ENCODE measurements around the gene TBCD.
A peak's percentile ranks its signal among the peaks of the same experiment; 100 is the strongest.

The TBCD gene

DNA sequence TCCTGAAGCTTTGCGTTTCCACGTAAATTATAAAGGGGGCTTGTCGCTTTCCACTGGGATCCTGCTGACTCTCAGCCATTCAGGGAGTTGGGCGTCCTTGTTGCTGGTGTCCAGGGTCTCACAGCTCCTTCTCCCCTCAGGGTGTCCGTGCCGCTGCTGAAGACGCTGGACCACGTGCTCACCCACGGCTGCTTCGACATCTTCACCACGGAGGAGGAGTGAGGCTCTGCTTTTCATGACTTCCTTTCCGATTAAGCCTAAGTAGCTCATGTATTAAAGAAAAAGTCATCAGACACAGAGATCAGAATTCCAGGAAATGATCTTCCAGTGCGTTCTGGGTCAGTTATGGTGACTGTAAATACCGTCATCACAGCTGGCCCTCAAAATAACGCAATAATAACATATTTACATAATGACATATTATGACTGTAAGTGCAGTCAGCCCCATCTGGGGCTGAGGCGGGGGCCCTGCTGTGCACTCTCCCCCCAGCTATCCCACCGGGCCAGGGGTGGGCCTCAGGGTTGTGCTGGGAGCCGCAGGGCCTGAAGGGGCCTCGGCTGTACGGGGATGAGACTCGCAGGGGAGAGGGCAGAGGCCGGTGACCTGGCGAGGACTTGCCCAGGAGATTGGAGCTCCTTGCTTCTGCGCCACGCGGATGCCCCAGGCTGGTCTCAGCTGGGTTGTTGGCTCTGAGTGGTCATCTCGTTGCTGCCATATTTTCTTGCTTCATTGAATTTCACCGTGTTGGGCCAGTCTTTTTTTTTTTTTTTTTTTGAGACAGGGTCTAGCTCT lies 180.8 kb downstream of the TBCD start:
- in situ Hi-C loops (cut with HindIII; ENCODE audit: low sequenced_read_pairs): no loop called here
- H3K4me3 ChIP-seq (ENCODE audit: low read depth, low read length): no peak overlapping the region
- TF ChIP-seq, protein P1, sequence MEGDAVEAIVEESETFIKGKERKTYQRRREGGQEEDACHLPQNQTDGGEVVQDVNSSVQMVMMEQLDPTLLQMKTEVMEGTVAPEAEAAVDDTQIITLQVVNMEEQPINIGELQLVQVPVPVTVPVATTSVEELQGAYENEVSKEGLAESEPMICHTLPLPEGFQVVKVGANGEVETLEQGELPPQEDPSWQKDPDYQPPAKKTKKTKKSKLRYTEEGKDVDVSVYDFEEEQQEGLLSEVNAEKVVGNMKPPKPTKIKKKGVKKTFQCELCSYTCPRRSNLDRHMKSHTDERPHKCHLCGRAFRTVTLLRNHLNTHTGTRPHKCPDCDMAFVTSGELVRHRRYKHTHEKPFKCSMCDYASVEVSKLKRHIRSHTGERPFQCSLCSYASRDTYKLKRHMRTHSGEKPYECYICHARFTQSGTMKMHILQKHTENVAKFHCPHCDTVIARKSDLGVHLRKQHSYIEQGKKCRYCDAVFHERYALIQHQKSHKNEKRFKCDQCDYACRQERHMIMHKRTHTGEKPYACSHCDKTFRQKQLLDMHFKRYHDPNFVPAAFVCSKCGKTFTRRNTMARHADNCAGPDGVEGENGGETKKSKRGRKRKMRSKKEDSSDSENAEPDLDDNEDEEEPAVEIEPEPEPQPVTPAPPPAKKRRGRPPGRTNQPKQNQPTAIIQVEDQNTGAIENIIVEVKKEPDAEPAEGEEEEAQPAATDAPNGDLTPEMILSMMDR (IDR thresholded peaks at IDR 0.05; ENCODE audit: low read depth, low read length, missing control alignments): no peak
- DNase-seq (ENCODE audit: low read depth): no peak

DNA sequence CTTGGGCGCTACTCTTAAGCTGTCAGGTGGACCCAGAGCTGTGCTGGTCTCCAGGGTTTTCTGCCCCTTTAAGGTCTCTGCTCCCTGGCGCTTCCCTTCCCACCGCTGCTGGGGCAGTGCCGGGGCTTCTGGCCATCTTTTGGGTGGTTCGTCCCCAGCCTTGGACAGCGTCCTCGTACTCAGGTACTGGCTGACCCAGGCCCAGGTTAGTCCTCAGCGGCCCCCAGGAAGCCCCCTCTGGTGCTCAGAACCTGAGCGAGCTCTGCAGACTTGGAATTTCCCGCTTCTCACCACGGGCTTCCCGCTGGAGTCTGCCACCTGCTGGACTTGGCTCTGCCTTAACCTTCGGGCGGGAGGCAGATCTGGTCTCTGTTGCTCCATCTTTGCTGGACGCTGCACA lies 182.0 kb downstream of the TBCD start:
- in situ Hi-C loops (cut with HindIII; ENCODE audit: low sequenced_read_pairs): no loop called here
- TF ChIP-seq, protein P1 (IDR thresholded peaks at IDR 0.05; ENCODE audit: low read depth, low read length, missing control alignments): peak; percentile 14
- no peak for DNase-seq (ENCODE audit: low read depth)
- H3K4me3 ChIP-seq (ENCODE audit: low read depth, low read length): no peak overlapping the region

DNA sequence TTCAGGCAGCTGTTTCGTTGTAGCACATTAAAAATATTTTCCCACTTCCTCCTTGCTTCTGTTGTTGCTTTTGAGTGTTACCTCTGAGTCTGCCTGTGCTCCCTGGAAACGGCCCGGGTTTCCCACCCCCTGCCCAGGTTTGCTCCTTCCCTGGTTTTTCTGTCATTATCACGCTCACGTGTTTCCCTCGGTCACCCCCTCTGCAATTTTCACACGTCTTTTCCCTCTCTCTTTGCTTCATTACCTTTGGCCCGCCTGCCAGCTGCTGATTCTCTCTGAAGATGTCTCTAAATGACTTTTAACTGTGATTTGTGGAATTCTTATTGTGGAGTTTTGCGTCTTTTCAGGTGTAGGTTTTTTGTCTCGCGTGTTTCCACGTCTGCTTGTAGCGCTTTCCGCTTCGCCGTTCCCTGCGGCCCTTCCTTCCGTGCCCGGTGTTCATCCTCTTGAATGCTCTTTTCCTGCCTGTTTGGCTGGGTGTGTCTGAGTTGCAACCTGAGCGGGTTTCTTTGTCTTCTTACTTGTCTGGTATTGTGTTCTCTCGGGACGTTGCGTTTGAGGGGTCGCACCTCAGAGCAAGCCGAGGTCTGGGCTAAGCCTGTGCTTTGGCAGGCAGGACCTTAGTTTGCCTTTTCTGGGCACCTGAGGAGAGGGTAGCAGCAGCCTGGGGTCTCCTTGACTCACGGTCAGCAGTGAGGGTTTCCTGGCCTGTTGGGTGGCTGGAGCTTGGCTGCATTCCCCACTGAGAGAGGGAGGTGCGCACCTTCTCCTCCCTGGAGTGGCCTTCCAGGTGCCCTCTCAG lies 184.3 kb downstream of the TBCD start:
- TF ChIP-seq, protein P1 (IDR thresholded peaks at IDR 0.05; ENCODE audit: low read depth, low read length, missing control alignments): no peak
- no peak overlapping the region for H3K4me3 ChIP-seq (ENCODE audit: low read depth, low read length)
- in situ Hi-C loops (cut with HindIII; ENCODE audit: low sequenced_read_pairs): no loop called here
- no peak for DNase-seq (ENCODE audit: low read depth)

DNA sequence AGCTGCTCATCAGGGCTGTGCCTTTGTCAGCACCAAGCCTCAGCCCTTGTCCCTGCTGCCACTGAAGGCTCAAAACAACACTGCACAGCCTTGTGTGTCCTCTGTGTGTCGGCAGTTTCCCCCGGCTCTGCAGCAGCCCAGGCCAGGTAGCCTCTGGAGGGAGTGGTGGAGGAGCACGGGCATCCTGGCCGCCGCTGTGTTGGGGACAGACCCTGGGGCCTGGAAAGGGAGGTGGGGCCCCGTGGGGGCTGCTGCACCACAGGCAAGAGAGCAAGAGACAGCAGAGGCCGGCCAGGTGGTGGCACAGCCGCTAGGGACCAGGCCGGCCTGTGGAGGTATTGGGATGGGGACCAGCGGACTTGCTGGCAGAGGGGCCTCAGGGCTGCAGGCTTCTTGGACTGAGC lies 184.9 kb downstream of the TBCD start:
- no peak overlapping the region for H3K4me3 ChIP-seq (ENCODE audit: low read depth, low read length)
- in situ Hi-C loops (cut with HindIII; ENCODE audit: low sequenced_read_pairs): no loop called here
- TF ChIP-seq, protein P1 (IDR thresholded peaks at IDR 0.05; ENCODE audit: low read depth, low read length, missing control alignments): no peak
- DNase-seq (ENCODE audit: low read depth): no peak

DNA sequence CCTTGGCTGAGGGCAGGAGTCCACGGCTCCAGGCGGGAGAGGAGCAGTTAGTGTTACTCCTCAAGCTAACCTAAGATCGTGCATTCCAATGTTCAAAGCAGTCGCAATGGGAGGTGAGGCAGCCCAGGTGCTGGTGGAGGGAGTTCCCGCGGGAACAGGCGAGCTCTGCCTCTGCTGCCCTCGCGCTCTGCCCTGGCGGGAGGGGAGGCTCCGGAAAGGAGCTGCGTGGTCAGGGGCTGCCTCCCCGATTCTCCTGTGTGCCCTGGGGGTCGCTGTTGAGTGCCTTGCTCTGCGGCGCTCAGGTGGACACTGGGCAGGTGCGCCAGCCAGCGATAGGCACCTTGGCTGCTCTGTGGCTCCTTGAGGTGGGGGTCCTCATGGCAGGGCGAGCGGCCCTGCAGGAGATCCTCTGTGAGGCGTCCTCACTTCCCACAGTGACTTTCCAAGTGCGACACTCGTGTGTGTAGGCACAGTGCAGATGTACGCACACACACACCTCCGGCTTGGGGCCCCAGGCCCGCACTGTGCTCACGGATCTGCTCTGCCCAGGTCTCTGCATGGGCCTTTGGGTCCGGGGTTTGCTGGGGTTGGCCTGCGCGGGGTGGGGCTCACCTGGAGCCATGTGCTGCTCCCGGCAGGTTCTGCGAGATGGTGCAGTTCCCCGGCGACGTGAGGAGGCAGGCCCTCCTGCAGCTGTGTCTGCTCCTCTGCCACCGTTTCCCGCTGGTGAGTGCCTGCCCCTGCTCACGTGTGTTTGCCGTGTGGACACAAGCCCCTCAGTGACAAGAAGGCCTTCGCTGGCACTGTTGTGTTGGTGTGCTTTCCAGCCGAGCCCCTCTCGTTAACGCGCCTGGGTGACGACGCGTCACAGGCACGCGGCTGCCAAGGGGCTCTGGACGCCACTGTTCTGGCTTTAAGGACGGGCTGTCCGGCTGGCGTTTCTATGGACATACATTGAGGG lies 185.8 kb downstream of the TBCD start:
- in situ Hi-C loops (cut with HindIII; ENCODE audit: low sequenced_read_pairs): no loop called here
- no peak for DNase-seq (ENCODE audit: low read depth)
- H3K4me3 ChIP-seq (ENCODE audit: low read depth, low read length): no peak overlapping the region
- TF ChIP-seq, protein P1 (IDR thresholded peaks at IDR 0.05; ENCODE audit: low read depth, low read length, missing control alignments): no peak

DNA sequence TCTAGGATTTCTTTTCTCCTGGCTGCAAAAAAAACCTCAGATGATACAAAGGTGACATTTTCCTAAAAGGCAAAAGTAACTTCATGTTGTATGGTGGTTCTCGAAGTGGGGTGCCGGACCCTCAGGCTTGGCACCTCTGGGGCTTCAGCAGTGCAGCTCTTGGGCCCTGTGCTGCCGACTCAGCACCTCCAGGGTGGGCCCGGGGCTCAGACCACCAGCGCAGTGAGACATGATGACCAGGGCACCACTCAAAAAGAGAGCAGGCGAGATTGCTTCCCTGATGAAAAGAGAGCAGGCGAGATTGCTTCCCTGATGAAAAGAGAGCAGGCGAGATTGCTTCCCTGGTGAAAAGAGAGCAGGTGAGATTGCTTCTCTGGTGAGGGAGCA lies 186.6 kb downstream of the TBCD start:
- TF ChIP-seq, protein P1 (IDR thresholded peaks at IDR 0.05; ENCODE audit: low read depth, low read length, missing control alignments): no peak
- H3K4me3 ChIP-seq (ENCODE audit: low read depth, low read length): no peak overlapping the region
- in situ Hi-C loops (cut with HindIII; ENCODE audit: low sequenced_read_pairs): no loop called here
- no peak for DNase-seq (ENCODE audit: low read depth)

All from astrocyte of the cerebellum (primary cell).